Activated CD4-positive, CD25-positive, alpha-beta regulatory T cell treated with anti-CD3 and anti-CD28 coated beads, Interleukin-2, amount 50 U/mL, for 16 hours (primary cell): Measurements from ENCODE around the gene NUDT3.
A peak's percentile ranks its signal among the peaks of the same experiment; 100 is the strongest.
"Not testable (repeated sequence)": the region's sequence is repeated elsewhere in the genome, so short reads cannot be mapped to it uniquely, and the experiment has no call there.

ENCODE experiments used
- DNase-seq: peaks from one replicate; pipeline ENCODE4 v3.0.0-alpha.2; 2020; ENCODE audit warnings: low read depth, low spot score

Gene NUDT3

DNA sequence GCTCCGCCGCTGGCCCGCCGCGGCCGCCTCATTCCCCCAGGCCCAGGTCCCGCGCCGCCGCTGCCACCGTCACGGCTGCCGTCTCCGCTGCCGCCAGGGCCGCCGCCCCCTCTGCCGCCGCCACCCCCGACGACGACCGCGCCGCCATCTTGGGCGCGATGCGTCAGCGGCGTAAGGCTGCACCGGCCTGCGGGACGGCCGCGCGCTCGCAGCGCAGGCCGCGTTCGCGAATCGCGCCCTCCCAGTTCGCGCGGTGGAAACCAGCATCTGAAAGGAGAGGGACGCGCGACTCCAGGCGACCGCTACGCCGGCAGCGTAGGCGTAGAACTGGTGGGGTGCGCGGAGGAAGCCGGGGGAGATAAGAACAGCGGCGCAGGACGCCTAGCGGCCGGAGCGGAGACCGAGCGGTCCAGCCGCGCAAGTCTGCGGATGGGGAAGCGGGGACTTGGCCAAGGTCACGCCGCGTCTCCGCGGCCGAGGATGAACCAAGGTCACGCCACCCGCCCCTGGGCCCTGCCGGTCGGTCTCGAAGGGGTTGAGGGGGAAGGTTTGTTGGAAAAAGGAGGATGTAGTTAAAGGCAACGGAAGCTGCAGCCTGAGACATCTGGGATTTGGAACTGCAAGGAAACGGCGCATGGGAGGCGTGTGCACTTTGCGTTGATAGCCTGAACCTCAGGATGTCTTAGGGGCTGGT is at the start of gene NUDT3:
Gene NUDT3, minus strand, starts transcription at position 173 of the 694 bp plus-strand sequence. CDS start 307 bp downstream, outside the sequence.
- peak; percentile 85 for DNase-seq

DNA sequence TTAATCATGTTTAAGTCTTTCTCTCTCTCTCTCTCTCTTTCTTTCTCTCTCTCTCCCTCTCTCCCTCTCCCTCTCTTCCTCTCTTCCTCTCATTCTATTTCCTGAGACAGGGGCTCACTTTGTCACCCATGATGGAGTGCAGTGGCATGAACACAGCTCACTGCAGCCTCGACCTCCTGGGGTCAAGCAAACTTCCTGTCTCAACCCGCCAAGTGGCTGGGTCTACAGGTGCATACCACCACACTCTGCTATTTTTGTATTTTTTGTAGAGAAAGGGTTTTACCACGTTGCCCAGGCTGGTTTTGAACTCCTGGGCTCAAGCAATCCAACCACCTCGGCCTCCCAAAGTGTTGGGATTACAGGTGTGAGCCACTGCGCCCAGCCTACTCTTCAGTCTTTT is 49.1 kb upstream of the NUDT3 start:
- no peak for DNase-seq

DNA sequence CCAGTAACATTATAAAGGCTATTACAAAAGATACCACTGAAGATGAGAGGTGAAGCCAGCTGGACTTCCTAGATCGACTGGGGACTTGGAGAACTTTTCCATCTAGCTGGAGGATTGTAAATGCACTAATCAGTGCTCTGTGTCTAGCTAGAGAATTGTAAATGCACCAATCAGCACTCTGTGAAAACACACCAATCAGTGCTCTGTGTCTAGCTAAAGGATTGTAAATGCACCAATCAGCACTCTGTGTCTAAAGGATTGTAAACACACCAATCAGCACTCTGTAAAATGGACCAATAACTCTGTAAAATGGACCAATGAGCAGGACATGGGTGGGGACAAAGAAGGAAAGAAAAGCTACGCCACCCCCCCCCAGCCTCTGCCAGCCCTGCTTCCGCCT is 47.0 kb upstream of the NUDT3 start:
- DNase-seq = no peak

DNA sequence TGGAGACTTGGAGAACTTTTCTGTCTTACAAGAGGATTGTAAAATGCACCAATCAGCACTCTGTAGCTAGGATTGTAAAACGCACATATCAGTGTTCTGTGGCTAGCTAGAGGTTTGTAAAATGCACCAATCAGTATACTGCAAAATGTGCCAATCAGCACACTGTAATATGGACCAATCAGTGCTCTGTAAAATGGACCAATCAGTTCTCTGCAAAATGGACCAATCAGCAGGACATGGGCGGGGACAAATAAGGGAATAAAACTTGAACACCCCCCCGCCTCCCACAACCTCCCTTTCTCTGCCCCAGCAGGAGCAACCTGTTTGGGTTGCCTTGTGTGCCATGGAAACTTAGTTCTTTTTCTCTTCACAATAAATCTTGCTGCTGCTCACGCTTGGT is 46.2 kb upstream of the NUDT3 start:
- no peak for DNase-seq

DNA sequence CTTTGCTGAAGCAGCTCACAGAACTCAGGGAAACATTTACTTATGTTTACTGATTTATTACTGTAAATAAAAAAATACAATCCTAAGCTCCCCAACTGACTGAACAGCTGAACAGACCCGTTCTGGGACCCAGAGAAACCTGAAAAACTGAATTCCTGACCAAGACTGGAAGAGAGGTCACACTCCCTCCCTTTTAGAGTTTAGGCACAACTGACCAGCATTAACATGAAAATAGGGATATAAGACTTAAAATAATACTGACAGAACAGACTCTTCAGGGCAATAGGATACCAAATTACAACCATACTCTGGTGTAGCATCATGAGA is 45.1 kb upstream of the NUDT3 start:
- no peak for DNase-seq

DNA sequence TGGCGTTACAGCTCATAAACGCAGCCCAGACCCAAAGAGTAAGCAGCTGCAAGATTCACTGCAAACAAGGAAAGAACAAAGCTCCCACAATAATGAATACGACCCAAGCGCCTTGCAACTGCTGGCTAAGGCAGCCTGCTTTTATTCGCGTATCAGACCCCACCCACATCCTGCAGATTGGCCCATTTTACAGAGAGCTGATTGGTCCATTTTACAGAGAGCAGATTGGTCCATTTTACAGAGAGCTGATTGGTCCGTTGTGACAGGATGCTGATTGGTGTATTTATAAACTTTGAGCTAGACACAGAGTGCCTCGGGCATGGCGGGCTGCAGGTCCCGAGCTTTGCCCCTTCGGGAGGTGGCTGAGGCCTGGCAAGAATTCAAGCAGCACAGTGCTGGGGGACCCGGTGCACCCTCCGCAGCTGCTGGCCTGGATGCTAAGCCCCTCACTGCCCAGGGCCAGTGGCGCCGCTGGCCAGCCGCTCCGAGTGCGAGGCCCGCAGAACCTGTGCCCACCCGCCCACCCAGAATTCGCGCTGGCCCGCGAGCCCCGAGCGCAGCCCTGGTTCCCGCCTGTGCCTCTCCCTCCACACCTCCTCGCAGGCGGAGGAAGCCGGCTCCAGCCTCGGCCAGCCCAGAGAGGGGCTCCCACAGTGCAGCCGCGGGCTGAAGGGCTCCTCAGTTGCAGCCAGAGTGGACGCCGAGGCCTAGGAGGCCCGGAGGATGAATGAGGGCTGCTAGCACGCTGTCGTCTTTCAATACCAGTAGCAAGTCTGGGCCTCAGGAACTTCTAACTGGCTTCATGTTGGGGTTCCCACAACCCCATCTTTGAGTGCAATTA is 44.6 kb upstream of the NUDT3 start:
- no peak for DNase-seq

DNA sequence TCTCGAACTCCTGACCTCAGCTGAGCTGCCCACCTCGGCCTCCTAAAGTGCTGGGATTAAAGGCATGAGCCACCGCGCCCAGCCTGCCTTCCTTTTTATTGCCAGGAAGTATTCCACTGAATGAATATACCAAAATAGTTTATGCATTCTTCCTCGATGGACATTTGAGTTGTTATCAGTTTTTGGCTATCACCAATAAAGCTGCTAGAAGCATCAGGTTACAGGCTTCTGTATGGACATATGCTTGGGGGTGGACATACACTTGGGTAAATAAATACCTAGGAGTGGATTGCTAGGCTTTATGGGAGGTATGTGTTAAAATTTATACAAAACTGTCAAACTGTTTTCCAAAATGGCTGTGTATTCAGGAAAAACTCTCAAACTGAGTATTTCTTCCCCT is 43.4 kb upstream of the NUDT3 start:
- DNase-seq = no peak

DNA sequence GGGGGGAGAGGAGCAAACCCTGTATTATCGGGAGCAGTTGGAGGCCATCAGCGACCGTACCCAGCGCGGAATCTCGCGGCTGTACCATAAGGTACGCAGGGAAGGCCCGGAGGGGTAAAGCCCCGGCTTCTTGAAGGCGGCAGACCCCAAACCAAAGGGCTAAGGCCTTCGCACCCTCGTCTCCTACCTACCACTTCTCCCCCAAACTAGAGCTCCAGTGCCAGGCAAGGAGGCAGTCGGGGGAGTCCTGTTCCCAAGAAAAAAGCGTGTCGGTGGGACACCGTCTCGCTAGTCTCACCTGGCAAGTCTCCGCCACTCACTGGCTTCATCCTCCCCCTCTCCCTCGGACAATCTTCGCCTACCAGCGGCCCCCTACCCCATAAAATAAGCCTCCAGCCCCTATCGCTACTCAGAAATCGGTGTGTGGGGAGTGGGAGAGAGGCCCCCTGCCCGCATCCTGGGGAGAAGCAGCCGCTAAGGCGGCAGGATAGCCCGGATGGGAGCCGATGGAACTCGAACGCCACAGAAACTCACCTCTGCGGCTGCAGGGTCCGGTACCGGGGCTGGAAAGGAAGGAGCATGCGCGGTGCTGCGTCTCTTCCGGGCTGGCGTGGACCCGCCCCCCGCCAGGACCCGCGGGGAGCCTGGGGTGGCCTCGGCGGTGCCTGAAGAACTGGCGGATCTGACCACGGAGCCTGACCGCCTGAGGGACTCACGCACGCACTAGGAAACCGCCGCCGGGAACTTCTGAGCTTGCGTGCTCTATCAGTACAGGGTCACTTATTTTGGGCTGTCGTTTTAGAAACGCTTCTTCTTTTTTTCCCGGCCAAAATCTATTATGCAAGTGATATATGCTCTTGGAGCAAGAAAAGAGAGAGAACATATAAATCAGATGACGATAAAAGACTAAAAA is 33.3 kb upstream of the NUDT3 start, which contains the start of gene RPS10:
Gene RPS10, minus strand, starts transcription at position 572 of the 913 bp plus-strand sequence. CDS start 848 bp downstream, outside the sequence.
- DNase-seq = peak; percentile 82

DNA sequence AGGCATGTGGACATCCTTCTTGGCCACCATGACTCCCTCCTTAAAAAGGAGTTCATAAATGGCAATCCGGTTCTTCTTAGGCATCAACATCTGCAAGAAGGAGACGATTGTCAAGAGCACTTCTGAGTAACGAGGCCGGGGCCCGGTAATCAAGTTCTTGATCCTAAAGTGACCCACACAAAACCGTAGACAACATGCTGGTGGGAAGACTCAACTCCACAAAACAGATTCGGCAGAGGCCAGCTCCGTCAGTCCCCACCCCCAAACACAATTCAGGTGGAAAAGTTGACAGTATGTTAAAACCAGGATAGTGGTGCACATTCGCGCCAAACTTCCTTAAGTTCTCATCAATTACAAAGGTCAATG is 32.6 kb upstream of the NUDT3 start:
- DNase-seq = no peak

DNA sequence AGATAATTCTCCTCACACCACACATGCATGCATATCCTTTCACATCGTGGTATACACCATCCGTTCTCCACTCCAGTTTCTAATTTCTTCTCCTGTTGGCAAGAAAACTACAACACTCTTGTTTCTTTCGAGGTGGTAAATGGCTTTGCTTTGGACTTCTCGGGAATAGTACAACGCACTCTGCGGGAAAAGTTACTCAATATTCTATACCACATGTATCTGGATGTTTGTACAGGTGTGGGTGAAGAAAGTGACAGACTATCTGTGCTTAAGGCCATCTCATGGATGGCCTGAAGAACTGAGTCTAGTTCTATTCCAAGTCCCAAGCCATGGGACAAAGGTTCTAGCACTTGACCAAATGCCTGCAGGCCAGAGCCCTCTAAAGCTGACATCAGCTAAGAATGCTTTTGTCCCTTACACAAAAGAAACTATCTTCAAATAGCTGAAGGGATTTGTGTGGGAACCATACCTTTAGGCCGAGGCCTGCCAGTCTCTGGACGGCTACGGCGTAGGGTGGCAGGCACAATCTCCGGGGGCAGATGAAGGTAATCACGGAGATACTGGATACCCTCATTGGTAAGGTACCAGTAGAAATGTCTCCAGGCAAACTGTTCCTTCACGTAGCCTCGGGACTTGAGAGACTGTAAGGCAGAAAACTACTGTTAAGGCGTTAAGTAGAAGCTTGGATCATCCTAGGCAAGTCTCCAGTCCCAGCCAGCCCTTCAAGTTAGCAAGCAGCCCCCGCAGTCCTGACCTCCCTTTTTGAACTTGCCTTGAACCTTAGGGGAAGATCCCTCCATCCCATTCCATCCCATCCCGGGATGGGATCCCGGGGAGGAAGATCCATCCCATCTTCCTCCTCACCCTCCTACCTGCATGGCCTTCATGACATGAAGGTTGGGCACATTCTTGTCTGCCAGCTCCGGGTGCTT is 32.0 kb upstream of the NUDT3 start:
- no peak for DNase-seq

DNA sequence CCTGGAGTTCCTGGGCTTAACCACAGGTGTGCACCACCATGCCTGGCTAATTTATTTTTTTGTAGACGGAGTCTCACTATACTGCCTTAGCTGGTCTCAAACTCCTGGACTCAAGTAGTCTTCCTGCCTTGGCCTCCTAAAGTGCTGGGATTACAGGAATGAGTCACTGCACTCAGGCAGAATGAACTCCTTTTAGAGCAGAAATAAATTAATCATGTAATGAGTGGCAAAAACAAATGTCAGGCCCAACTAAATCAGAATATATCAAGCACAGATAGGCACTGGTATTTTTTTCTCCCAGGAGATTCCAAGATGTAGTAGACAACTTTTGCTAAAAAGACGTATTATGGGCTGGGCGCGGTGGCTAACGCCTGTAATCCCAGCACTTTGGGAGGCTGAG is 30.8 kb upstream of the NUDT3 start:
- no peak for DNase-seq

DNA sequence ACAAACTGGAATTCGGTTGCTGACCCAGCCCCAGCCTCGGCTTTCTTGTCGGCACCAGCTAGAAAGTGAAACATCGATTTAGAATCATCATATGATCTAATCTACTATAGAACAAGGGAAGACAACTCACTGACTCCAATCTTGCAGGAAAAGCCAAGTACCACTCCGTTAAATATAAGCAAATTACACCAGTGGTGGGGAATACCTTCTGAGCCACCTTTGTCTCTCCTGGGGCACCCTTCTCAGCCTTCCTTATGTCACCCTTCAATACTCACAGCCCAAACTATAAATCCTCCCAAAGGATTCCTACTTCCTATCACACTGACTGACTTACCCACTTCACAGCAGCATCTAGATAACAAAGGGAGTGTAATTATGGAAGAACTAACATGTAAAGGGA is 25.9 kb upstream of the NUDT3 start:
- DNase-seq = no peak

DNA sequence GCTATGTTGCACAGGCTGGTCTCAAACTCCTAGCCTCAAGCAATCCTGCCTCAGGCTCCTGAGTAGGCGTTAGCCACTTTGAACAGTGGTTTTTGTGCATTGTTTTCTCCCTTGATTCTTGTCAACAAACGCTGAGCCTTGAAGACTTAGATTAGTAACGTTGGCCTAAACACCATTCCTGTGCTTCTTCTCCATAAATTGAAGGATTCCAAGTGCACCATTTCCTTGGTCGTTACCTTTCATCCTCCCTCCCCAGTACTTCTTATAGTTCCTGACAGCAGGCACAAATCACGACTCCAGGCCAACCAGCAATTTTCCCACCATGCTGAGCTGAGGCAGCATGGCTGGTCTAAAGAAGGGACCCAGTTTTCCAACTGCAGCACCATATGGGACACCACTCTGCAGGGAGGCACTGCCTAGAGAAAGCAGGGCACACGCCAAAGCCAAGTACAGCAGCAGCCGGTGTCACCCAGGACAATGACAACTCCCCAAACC is 24.5 kb upstream of the NUDT3 start:
- DNase-seq = no peak

DNA sequence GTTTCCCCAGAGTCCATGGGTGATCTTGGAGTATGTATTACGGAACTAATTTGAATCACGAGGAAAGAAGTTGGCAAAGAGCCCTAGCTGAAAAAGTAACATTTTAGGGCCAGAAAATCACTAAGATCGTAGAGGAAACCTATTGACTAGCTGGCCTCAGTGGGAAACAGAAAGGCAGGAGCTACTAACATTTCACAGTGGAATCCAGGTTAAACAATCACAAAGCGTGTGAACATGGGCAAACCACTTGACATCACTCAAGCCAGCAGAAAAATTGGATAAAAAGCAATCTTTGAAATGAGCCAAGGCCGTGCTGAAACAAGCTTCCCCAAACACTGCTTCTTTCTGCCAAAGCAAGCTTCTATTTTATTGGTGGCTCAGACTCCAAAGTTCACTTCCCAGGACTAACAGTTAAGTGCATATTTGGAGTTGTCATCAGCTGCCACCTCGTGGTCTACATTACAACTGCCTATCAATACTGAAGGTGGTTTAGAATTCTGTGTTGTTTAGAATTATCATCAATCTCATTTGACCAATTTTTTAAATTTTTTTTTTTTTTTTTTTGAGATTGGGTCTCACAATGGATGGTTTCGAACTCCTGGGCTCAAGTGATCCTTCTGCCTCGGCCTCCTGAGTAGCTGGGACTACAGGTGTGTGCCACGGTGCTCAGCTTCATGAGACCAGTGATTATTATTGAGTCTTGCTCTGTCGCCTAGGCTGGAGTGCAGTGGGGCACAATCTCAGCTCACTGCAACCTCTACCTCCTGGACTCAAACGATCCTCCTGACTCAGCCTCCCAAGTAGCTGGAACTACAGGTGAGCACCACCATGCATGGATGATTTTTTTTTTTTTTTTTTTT is 22.8 kb upstream of the NUDT3 start:
- no peak for DNase-seq

DNA sequence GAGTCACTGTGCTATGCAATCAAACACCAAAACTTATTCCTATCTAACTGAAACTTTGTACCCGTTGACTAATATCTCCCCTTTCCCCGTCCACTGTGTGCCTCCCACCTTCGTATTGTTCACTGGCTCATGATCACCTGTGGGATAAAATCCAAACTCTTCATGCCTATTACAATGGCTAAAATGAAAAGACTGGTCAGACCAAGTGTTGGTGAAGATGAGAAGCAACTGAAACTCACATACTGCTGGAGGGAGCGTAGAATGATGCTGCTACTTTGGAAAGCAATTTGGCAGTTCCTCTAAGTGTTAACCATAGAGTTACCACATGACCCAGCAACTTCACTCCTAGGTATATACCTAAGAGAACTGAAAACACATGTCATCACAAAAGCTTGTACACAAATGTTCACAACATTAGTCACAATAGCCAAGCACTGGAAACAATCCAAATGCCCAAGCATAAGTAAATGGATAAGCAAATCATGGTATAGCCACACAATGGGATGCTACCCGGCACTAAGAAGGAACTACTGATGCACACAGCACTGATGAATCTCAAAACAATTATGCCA is 20.3 kb upstream of the NUDT3 start:
- DNase-seq = no peak

DNA sequence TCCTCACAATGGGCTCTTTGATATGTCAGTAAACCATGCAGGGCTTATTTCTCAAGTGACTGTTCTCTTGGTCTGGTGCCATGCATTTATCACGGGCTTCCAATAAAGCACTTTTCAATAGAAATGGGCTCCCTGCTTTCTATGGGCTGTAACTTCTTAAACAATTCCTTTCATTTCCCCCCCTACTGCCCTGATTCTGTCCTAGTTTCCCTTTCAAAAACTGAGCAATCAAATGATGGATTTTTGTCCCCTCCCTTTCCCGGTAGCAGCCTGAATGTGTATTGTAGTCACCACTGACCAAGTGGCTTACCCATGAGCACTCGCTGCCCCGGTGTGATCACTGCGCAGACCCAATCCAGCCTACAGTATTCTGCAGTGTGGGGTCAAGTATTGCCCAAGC is 19.5 kb upstream of the NUDT3 start:
- no peak for DNase-seq

DNA sequence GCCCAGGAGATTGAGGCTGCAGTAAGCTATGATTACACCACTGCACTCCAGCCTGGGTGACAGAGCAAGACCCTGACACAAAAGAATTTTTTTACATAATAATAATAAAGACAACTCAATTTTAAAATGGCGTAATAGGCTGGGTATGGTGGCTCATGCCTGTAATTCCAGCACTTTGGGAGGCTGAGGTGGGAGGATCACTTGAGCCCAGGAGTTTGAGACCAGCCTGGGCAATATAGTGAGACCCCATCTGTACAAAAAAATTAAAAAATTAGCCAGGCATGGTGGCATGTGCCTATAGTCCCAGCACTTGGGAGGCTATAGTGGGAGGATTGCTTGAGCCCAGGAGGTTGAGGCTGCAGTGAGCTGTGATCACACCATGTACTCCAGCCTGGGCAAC is 15.4 kb upstream of the NUDT3 start:
- not testable (repeated sequence) for DNase-seq

DNA sequence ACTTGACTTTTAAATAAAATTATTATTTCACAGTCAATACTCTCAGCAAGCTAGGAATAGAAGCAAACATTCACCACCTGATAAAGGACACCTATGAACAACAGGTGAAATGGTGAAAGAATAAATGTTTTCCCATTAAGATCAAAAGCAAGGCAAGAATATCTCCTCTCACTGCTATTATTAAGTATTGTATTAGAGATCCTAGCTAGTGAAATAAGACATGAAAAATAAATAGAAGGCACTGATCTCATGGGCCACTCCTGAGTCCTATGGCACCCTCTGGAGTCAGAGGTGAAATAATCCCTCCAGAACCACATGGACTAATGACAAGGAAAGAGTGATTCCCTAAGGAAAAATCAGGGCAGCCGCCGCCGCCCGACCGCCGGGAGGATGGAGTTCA is 4.0 kb upstream of the NUDT3 start:
- no peak for DNase-seq

DNA sequence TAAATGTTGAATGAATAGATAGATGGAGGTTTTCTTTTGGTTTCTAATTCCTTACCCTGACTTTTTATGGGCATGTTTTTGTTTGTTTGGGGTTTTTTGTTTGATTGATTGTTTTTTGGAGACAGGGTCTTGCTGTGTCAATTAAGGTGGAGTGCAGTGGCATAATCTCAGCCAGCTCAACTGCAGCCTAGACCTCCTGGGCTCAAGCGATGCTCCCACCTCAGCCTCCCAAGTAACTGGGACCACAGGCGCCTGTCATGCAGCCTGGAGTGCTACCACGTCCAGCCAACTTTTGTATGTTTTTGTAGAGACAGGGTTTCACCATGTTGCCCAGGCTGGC is 1.5 kb upstream of the NUDT3 start:
- no peak for DNase-seq
